Measurements from ENCODE around the gene TACC2.

DNA sequence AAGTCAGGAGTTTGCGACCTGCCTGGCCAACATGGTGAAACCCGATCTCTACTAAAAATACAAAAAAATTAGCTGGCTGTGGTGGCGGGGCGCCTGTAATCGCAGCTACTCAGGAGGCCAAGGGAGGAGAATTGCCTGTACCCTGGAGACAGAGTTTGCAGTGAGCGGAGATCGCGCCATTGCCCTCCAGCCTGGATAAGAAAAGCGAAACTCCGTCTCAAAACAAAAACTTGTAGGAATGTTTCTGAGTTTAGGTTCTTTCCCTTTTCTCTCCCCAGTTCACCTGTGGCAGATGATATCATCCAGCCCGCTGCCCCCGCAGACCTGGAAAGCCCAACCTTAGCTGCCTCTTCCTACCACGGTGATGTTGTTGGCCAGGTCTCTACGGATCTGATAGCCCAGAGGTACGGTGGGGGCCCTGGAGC lies 143.4 kb downstream of the TACC2 start:
- TF ChIP-seq, protein P1, sequence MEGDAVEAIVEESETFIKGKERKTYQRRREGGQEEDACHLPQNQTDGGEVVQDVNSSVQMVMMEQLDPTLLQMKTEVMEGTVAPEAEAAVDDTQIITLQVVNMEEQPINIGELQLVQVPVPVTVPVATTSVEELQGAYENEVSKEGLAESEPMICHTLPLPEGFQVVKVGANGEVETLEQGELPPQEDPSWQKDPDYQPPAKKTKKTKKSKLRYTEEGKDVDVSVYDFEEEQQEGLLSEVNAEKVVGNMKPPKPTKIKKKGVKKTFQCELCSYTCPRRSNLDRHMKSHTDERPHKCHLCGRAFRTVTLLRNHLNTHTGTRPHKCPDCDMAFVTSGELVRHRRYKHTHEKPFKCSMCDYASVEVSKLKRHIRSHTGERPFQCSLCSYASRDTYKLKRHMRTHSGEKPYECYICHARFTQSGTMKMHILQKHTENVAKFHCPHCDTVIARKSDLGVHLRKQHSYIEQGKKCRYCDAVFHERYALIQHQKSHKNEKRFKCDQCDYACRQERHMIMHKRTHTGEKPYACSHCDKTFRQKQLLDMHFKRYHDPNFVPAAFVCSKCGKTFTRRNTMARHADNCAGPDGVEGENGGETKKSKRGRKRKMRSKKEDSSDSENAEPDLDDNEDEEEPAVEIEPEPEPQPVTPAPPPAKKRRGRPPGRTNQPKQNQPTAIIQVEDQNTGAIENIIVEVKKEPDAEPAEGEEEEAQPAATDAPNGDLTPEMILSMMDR (conservative IDR thresholded peaks at IDR 0.05; ENCODE audit: low read depth in 2 of 2), result no peak
- TF ChIP-seq EZH2 (IDR thresholded peaks at IDR 0.05; ENCODE audit: low read depth, unreplicated experiment), result no peak
- TF ChIP-seq, protein P2, sequence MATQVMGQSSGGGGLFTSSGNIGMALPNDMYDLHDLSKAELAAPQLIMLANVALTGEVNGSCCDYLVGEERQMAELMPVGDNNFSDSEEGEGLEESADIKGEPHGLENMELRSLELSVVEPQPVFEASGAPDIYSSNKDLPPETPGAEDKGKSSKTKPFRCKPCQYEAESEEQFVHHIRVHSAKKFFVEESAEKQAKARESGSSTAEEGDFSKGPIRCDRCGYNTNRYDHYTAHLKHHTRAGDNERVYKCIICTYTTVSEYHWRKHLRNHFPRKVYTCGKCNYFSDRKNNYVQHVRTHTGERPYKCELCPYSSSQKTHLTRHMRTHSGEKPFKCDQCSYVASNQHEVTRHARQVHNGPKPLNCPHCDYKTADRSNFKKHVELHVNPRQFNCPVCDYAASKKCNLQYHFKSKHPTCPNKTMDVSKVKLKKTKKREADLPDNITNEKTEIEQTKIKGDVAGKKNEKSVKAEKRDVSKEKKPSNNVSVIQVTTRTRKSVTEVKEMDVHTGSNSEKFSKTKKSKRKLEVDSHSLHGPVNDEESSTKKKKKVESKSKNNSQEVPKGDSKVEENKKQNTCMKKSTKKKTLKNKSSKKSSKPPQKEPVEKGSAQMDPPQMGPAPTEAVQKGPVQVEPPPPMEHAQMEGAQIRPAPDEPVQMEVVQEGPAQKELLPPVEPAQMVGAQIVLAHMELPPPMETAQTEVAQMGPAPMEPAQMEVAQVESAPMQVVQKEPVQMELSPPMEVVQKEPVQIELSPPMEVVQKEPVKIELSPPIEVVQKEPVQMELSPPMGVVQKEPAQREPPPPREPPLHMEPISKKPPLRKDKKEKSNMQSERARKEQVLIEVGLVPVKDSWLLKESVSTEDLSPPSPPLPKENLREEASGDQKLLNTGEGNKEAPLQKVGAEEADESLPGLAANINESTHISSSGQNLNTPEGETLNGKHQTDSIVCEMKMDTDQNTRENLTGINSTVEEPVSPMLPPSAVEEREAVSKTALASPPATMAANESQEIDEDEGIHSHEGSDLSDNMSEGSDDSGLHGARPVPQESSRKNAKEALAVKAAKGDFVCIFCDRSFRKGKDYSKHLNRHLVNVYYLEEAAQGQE (IDR thresholded peaks at IDR 0.05; ENCODE audit: unreplicated experiment), result no peak
- TF ChIP-seq POLR2AphosphoS5 (IDR thresholded peaks at IDR 0.05; ENCODE audit: low read depth), result no peak
- no peak for TF ChIP-seq STAT1 (IDR thresholded peaks at IDR 0.05; ENCODE audit: unreplicated experiment)
- no peak for TF ChIP-seq EZH2phosphoT487 (IDR thresholded peaks at IDR 0.05; ENCODE audit: unreplicated experiment)
- no peak for TF ChIP-seq CREB1 (CRISPR knock-in tag; IDR thresholded peaks at IDR 0.05; ENCODE audit: low read depth)
- no peak for TF ChIP-seq JUNB (IDR thresholded peaks at IDR 0.05; ENCODE audit: unreplicated experiment)
- TF ChIP-seq, protein P3, sequence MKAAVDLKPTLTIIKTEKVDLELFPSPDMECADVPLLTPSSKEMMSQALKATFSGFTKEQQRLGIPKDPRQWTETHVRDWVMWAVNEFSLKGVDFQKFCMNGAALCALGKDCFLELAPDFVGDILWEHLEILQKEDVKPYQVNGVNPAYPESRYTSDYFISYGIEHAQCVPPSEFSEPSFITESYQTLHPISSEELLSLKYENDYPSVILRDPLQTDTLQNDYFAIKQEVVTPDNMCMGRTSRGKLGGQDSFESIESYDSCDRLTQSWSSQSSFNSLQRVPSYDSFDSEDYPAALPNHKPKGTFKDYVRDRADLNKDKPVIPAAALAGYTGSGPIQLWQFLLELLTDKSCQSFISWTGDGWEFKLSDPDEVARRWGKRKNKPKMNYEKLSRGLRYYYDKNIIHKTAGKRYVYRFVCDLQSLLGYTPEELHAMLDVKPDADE (IDR thresholded peaks at IDR 0.05), result no peak
